K562 (cell line): ENCODE results near the gene NUP98. TPM values are rescaled to one million over a fixed set of nuclear protein-coding genes. Genes with fewer than 3 reads are reported as not detected.

Experiments
- CXXC5 ChIP-seq: fragments of 250-450 bp; sonication (Bioruptor Pico); IDR thresholded peaks from 2 replicates; pipeline ENCODE4 v1.8.0; 2022; ENCODE audit warnings: inconsistent platforms, mild to moderate bottlenecking, moderate library complexity
- ESRRA ChIP-seq: fragments of 450-650 bp; IDR thresholded peaks from 2 replicates; pipeline ENCODE4 v1.6.1; 2014; ENCODE audit warnings: low read depth, mild to moderate bottlenecking, moderate library complexity, borderline replicate concordance
- HDAC8 ChIP-seq: fragments of 450-650 bp; IDR thresholded peaks from 2 replicates; pipeline ENCODE4 v1.6.1; 2016; ENCODE audit warnings: mild to moderate bottlenecking, missing genetic modification characterization, moderate library complexity, missing compliant biosample characterization
- HNRNPUL1 ChIP-seq: fragments of 200-400 bp; formaldehyde crosslinking; IDR thresholded peaks from 2 replicates; pipeline ENCODE4 v1.6.1; 2017; ENCODE audit warnings: low read length
- L3MBTL2 ChIP-seq: fragments of 450-650 bp; IDR thresholded peaks from 2 replicates; pipeline ENCODE4 v1.6.1; 2016; ENCODE audit warnings: mild to moderate bottlenecking, moderate library complexity
- SMAD3 ChIP-seq: fragments of 450-650 bp; formaldehyde crosslinking; conservative IDR thresholded peaks from 2 replicates; pipeline ENCODE4 v1.4.0; 2020; ENCODE audit warnings: mild to moderate bottlenecking
- U2AF1 ChIP-seq: fragments of 200-400 bp; formaldehyde crosslinking; optimal IDR thresholded peaks from 2 replicates; pipeline ENCODE3; 2017; ENCODE audit warnings: mild to moderate bottlenecking, low read depth, low read length, moderate library complexity
- ZKSCAN8 ChIP-seq: fragments of 200-800 bp; sonication (Bioruptor generic); IDR thresholded peaks from 2 replicates; pipeline ENCODE4 v1.6.1; 2016; ENCODE audit warnings: missing genetic modification characterization, missing compliant biosample characterization
- polyA plus RNA-seq, 8 experiments: library from polyadenylated mRNA; depleted of rRNA in 4 of 8; stranded (reverse) in 5 of 8; unstranded in 3 of 8; fragments of >200 nt; fragmentation: Nextera tagmentation in 2 of 8; fragmentation: Illumina TruSeq in 1 of 8; extraction: Ambion mirVana in 2 of 8; extraction: Trizol in 1 of 8; gene quantifications; 2 replicates each; pipeline versions ENCODE4 v1.2.1 to v1.2.3, GENCODE V29; 2011 to 2014; ENCODE audit warnings: inconsistent platforms in 1 of 8, missing spikeins in 1 of 8
- total RNA-seq, 7 experiments: library from RNA; depleted of rRNA in 6 of 7; stranded (reverse); fragments of >200 nt in 6 of 7; fragmentation: Illumina TruSeq in 2 of 7; extraction: Trizol in 2 of 7; gene quantifications; 2 replicates each; pipeline versions ENCODE4 v1.2.1 to v1.2.3, GENCODE V29; 2011 to 2021; ENCODE audit warnings: low replicate concordance in 1 of 7
- TF ChIP-seq, protein P1 (sequence below): fragments of 250-450 bp; sonication (Bioruptor Pico); IDR thresholded peaks from 2 replicates; pipeline ENCODE4 v1.9.0; 2021; ENCODE audit warnings: mild to moderate bottlenecking, inconsistent platforms
- TF ChIP-seq, protein P2 (sequence below): sonication (generic); formaldehyde crosslinking; IDR thresholded peaks from 2 replicates; pipeline ENCODE4 v1.8.1; 2022; ENCODE audit warnings: missing genetic modification reagents
- TF ChIP-seq, protein P3 (sequence below): sonication (generic); formaldehyde crosslinking; IDR thresholded peaks from 2 replicates; pipeline ENCODE4 v1.8.1; 2023; ENCODE audit warnings: missing genetic modification reagents, mild to moderate bottlenecking, borderline replicate concordance
- TF ChIP-seq, protein P4 (sequence below): fragments of 450-650 bp; formaldehyde crosslinking; IDR thresholded peaks from 2 replicates; pipeline ENCODE4 v1.4.0; 2020; ENCODE audit warnings: mild to moderate bottlenecking, mixed read lengths
- TF ChIP-seq, protein P5 (sequence below): IDR thresholded peaks from 2 replicates; pipeline ENCODE4 v1.6.1; 2011; ENCODE audit not compliant: insufficient read length; ENCODE audit errors: extremely low read depth

NUP98 gene
- total and polyA plus RNA-seq, 9 of the 15 experiments (the other 6 are each of a cell fraction or from before 2014, with no cell fraction given) = 45.1 to 196 (median 130) TPM

DNA sequence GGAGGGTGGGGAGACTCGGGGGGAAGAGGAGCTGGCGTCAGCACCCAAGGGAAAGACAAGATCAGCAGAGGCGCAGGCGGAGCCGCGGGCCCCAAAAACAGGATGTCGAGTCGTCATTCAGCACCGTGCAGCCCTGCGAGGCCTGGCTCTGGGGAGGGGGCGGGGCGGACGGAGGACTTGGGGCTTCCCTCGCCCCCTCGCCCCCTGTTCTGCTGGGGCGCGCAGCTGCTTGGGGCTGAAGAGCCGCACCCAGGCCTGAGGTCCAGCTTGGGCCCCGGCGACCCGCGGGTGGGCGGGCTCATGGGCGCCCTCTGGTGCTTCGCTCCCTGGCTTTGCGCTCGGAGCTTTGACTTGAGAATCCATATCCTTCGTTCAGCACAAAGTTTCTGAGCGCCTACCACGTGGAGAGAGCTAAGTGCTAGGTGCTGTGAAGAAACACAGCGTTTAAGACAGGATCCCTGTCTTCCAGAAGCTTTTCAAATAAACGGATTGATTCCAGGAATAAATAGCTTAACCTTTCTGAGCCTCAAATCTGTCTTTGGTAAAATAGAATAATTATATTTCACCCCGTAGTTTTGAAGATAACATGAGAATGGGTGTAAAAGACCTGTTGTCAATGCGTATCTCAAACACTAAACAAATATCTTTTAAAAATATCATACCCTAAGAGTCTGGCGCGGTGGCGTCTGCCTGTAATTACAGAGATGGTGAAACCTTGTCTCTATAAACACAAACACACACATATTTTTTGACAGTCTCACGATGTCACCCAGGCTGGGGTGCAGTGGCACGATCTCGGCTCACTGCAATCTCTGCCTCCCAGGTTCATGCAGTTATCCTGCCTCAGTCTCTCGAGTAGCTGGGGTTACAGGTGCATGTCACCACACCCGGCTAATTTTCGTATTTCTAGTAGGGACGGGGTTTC is 44.3 kb upstream of the NUP98 start (continued):
- TF ChIP-seq, protein P1, sequence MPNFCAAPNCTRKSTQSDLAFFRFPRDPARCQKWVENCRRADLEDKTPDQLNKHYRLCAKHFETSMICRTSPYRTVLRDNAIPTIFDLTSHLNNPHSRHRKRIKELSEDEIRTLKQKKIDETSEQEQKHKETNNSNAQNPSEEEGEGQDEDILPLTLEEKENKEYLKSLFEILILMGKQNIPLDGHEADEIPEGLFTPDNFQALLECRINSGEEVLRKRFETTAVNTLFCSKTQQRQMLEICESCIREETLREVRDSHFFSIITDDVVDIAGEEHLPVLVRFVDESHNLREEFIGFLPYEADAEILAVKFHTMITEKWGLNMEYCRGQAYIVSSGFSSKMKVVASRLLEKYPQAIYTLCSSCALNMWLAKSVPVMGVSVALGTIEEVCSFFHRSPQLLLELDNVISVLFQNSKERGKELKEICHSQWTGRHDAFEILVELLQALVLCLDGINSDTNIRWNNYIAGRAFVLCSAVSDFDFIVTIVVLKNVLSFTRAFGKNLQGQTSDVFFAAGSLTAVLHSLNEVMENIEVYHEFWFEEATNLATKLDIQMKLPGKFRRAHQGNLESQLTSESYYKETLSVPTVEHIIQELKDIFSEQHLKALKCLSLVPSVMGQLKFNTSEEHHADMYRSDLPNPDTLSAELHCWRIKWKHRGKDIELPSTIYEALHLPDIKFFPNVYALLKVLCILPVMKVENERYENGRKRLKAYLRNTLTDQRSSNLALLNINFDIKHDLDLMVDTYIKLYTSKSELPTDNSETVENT (CRISPR knock-in tag) = peak; percentile 51; the same call in 1 of the 2 replicates
- TF ChIP-seq HDAC8 = no peak
- peak; percentile 98 for TF ChIP-seq L3MBTL2
- TF ChIP-seq ESRRA = peak; percentile 50; the same call in 1 of the 2 replicates
- no peak for TF ChIP-seq ZKSCAN8 (CRISPR knock-in tag)
- TF ChIP-seq, protein P2, sequence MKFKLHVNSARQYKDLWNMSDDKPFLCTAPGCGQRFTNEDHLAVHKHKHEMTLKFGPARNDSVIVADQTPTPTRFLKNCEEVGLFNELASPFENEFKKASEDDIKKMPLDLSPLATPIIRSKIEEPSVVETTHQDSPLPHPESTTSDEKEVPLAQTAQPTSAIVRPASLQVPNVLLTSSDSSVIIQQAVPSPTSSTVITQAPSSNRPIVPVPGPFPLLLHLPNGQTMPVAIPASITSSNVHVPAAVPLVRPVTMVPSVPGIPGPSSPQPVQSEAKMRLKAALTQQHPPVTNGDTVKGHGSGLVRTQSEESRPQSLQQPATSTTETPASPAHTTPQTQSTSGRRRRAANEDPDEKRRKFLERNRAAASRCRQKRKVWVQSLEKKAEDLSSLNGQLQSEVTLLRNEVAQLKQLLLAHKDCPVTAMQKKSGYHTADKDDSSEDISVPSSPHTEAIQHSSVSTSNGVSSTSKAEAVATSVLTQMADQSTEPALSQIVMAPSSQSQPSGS (CRISPR knock-in tag) = no peak
- TF ChIP-seq, protein P3, sequence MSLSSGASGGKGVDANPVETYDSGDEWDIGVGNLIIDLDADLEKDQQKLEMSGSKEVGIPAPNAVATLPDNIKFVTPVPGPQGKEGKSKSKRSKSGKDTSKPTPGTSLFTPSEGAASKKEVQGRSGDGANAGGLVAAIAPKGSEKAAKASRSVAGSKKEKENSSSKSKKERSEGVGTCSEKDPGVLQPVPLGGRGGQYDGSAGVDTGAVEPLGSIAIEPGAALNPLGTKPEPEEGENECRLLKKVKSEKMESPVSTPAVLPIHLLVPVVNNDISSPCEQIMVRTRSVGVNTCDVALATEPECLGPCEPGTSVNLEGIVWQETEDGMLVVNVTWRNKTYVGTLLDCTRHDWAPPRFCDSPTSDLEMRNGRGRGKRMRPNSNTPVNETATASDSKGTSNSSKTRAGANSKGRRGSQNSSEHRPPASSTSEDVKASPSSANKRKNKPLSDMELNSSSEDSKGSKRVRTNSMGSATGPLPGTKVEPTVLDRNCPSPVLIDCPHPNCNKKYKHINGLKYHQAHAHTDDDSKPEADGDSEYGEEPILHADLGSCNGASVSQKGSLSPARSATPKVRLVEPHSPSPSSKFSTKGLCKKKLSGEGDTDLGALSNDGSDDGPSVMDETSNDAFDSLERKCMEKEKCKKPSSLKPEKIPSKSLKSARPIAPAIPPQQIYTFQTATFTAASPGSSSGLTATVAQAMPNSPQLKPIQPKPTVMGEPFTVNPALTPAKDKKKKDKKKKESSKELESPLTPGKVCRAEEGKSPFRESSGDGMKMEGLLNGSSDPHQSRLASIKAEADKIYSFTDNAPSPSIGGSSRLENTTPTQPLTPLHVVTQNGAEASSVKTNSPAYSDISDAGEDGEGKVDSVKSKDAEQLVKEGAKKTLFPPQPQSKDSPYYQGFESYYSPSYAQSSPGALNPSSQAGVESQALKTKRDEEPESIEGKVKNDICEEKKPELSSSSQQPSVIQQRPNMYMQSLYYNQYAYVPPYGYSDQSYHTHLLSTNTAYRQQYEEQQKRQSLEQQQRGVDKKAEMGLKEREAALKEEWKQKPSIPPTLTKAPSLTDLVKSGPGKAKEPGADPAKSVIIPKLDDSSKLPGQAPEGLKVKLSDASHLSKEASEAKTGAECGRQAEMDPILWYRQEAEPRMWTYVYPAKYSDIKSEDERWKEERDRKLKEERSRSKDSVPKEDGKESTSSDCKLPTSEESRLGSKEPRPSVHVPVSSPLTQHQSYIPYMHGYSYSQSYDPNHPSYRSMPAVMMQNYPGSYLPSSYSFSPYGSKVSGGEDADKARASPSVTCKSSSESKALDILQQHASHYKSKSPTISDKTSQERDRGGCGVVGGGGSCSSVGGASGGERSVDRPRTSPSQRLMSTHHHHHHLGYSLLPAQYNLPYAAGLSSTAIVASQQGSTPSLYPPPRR (CRISPR knock-in tag) = no peak
- TF ChIP-seq, protein P4, sequence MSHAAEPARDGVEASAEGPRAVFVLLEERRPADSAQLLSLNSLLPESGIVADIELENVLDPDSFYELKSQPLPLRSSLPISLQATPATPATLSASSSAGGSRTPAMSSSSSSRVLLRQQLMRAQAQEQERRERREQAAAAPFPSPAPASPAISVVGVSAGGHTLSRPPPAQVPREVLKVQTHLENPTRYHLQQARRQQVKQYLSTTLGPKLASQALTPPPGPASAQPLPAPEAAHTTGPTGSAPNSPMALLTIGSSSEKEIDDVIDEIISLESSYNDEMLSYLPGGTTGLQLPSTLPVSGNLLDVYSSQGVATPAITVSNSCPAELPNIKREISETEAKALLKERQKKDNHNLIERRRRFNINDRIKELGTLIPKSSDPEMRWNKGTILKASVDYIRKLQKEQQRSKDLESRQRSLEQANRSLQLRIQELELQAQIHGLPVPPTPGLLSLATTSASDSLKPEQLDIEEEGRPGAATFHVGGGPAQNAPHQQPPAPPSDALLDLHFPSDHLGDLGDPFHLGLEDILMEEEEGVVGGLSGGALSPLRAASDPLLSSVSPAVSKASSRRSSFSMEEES (CRISPR knock-in tag) = no peak
- TF ChIP-seq SMAD3 (CRISPR knock-in tag) = 0 out of 2 replicates have a peak, but pooled peaks have one; percentile 6
- TF ChIP-seq U2AF1 = no peak
- TF ChIP-seq CXXC5 (CRISPR knock-in tag) = peak; percentile 62
- TF ChIP-seq, protein P5, sequence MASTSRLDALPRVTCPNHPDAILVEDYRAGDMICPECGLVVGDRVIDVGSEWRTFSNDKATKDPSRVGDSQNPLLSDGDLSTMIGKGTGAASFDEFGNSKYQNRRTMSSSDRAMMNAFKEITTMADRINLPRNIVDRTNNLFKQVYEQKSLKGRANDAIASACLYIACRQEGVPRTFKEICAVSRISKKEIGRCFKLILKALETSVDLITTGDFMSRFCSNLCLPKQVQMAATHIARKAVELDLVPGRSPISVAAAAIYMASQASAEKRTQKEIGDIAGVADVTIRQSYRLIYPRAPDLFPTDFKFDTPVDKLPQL = no peak
- TF ChIP-seq HNRNPUL1 = no peak
